ENCODE data around the gene CCDC127. TPM values are rescaled to one million over a fixed set of nuclear protein-coding genes. Genes with fewer than 3 reads are reported as not detected.
A peak's percentile ranks its signal among the peaks of the same experiment; 100 is the strongest.
"Not testable (repeated sequence)": the region's sequence is repeated elsewhere in the genome, so short reads cannot be mapped to it uniquely, and the experiment has no call there.

Gene CCDC127
- total RNA-seq, 2 experiments from 2014 or later: 5.3 to 6.8 TPM

GRCh38 chr5:230711-231110, 12.8 kb upstream of the CCDC127 start:
- Mint-ChIP-seq H3K9me3 (ENCODE audit: insufficient read depth) (no peaks in the 10 kb centered on the region), H3K27me3 (ENCODE audit: low read depth) (no peaks in the 10 kb centered on the region), H3K36me3 (ENCODE audit: low read depth) (peaks cover 57% of the 10 kb centered on the region), H3K4me3 (no peak overlapping the region), H3K4me1 (ENCODE audit: low read depth) (no peaks in the 10 kb centered on the region), H3K27ac (no peak overlapping the region)
- CTCF ChIA-PET: no interaction called here
- POLR2A ChIA-PET: no interaction called here
- DNase-seq: no peak
- no peak for ATAC-seq

DNA sequence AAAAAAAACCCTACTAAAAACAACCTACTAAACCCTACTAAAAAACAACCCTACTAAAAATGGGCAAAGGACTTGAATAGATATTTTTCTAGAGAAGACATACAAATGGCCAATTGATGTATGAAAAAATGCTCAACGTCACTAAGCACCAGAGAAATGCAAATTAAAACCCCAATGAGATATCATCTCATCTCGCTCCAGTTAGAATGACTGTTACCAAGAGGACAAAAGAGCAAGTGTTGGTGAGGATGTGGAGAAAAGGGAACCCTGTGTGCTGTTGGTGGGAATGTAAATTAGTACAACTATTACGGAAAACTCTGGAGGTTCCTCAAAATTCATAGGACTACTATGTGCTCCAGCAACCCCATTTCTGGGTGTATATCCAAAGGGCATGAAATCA, 10.9 kb upstream of the CCDC127 start:
- DNase-seq (no peak), ATAC-seq (no peak)
- Mint-ChIP-seq H3K4me3 (no peak overlapping the region), H3K4me1 (ENCODE audit: low read depth) (no peaks in the 10 kb centered on the region), H3K36me3 (ENCODE audit: low read depth) (peaks cover 60% of the 10 kb centered on the region), H3K9me3 (ENCODE audit: insufficient read depth) (no peaks in the 10 kb centered on the region), H3K27me3 (ENCODE audit: low read depth) (no peaks in the 10 kb centered on the region), H3K27ac (no peak overlapping the region)
- POLR2A ChIA-PET: no interaction called here
- CTCF ChIA-PET: no interaction called here

GRCh38 chr5:227375-227774, 9.4 kb upstream of the CCDC127 start:
- H3K4me1 Mint-ChIP-seq (ENCODE audit: low read depth): peaks cover 10% of the 10 kb centered on the region
- H3K36me3 Mint-ChIP-seq (ENCODE audit: low read depth): peaks cover 61% of the 10 kb centered on the region
- CTCF ChIA-PET: not testable (repeated sequence)

GRCh38 chr5:225334-225733, 7.4 kb upstream of the CCDC127 start:
- ATAC-seq (no peak), DNase-seq (no peak)
- Mint-ChIP-seq H3K9me3 (ENCODE audit: insufficient read depth) (no peaks in the 10 kb centered on the region), H3K27me3 (ENCODE audit: low read depth) (no peaks in the 10 kb centered on the region), H3K27ac (no peak overlapping the region), H3K4me3 (no peak overlapping the region), H3K36me3 (ENCODE audit: low read depth) (peaks cover 57% of the 10 kb centered on the region), H3K4me1 (ENCODE audit: low read depth) (peaks cover 27% of the 10 kb centered on the region)
- POLR2A ChIA-PET: no interaction called here
- CTCF ChIA-PET: no interaction called here

More at GRCh38 chr5:227375-227774, 9.4 kb upstream of the CCDC127 start:
- H3K27ac Mint-ChIP-seq; H3K4me3 Mint-ChIP-seq; DNase-seq; H3K9me3 Mint-ChIP-seq (ENCODE audit: insufficient read depth); ATAC-seq; H3K27me3 Mint-ChIP-seq (ENCODE audit: low read depth); POLR2A ChIA-PET: not testable (repeated sequence)

- Mint-ChIP-seq H3K9me3 (ENCODE audit: insufficient read depth) (no peaks in the 10 kb centered on the region), H3K4me1 (ENCODE audit: low read depth) (peaks cover 30% of the 10 kb centered on the region), H3K36me3 (ENCODE audit: low read depth) (peaks cover 50% of the 10 kb centered on the region), H3K27me3 (ENCODE audit: low read depth) (no peaks in the 10 kb centered on the region), H3K4me3 (no peak overlapping the region), H3K27ac (no peak overlapping the region)
- POLR2A ChIA-PET: no interaction called here
- ATAC-seq (no peak), DNase-seq (no peak)
- CTCF ChIA-PET: no interaction called here
Measured at GRCh38 chr5:223791-224190, 5.8 kb upstream of the CCDC127 start.

DNA sequence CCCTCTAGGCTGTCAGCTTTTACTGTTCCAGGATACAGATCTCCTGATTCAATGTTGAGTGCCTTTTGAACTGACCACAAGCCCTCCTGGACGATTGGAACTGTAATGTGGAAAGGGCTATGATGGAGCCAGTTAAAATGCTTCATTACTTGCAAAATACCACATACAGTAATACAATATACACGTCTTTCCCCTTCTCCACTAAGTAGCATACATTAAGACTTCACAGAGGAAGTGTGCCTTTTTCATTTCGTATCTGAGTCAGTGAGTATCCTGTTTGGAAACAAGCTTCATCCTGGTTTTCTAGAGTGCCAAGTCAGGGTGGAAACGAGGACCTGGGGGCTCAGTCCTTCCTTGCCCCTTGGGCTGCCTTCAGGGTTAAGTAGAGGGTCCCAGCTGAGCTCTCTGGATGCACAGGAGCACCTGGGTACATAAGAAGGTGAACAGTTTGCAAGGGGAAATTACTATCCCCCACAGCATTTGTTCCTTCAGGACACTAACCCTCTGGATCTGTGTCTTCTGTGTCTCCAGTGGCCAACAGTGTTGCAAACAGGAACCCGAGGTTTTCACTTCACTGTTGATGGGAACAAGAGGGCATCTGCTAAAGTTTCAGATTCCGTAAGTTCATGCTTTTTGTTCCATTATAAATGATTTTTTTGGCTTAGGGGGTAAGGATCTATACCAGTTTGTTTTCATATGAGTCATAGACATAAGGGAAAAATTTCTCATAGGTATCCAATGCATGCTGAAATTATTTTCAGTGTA, 5.2 kb upstream of the CCDC127 start:
- ATAC-seq; DNase-seq; H3K27me3 Mint-ChIP-seq (ENCODE audit: low read depth); POLR2A ChIA-PET; CTCF ChIA-PET; H3K9me3 Mint-ChIP-seq (ENCODE audit: insufficient read depth); H3K4me3 Mint-ChIP-seq: not testable (repeated sequence)
- peaks cover 30% of the 10 kb centered on the region for H3K4me1 Mint-ChIP-seq (ENCODE audit: low read depth)
- peaks cover 46% of the 10 kb centered on the region for H3K36me3 Mint-ChIP-seq (ENCODE audit: low read depth)
- H3K27ac Mint-ChIP-seq: peak overlapping the region; percentile 66

GRCh38 chr5:219991-220390, 2.0 kb upstream of the CCDC127 start:
- DNase-seq (no peak), ATAC-seq (no peak)
- Mint-ChIP-seq H3K27ac (peak overlapping the region; percentile 94), H3K27me3 (ENCODE audit: low read depth) (no peaks in the 10 kb centered on the region), H3K4me1 (ENCODE audit: low read depth) (peaks cover 50% of the 10 kb centered on the region), H3K36me3 (ENCODE audit: low read depth) (peaks cover 37% of the 10 kb centered on the region), H3K4me3 (peak overlapping the region; percentile 91), H3K9me3 (ENCODE audit: insufficient read depth) (no peaks in the 10 kb centered on the region)
- CTCF ChIA-PET: interaction anchor here (0.6 to 4.0 kb wide), 6 partner anchors 15 to 211 kb away, joined by 3 to 30 read pairs (median 3); partner anchors contain the start of gene LRRC14B
- POLR2A ChIA-PET: interaction anchor here (0.6 to 3.3 kb wide), 4 partner anchors 29 to 888 kb away, joined by 3 to 23 read pairs (median 7); partner anchors contain the start of genes LRRC14B and PDCD6

- CTCF ChIA-PET: interaction anchor here (0.8 to 4.0 kb wide), 5 partner anchors 15 to 212 kb away, joined by 3 to 30 read pairs (median 3); partner anchors contain the start of gene LRRC14B
- ATAC-seq (peak; percentile 22), DNase-seq (peak; percentile 39)
- Mint-ChIP-seq H3K4me3 (peak overlapping the region; percentile 91), H3K27me3 (ENCODE audit: low read depth) (no peaks in the 10 kb centered on the region), H3K4me1 (ENCODE audit: low read depth) (peaks cover 52% of the 10 kb centered on the region), H3K36me3 (ENCODE audit: low read depth) (peaks cover 34% of the 10 kb centered on the region), H3K9me3 (ENCODE audit: insufficient read depth) (no peaks in the 10 kb centered on the region), H3K27ac (peak overlapping the region; percentile 94)
- POLR2A ChIA-PET: interaction anchor here (0.6 to 3.3 kb wide), 7 partner anchors 28 to 889 kb away, joined by 3 to 23 read pairs (median 4); partner anchors contain the start of genes LRRC14B and PDCD6
Measured at GRCh38 chr5:219460-219863, 1.5 kb upstream of the CCDC127 start.

GRCh38 chr5:218457-219291, 721 bp upstream of the CCDC127 start:
- Mint-ChIP-seq H3K9me3 (ENCODE audit: insufficient read depth) (no peaks in the 10 kb centered on the region), H3K27me3 (ENCODE audit: low read depth) (no peaks in the 10 kb centered on the region), H3K27ac (peak overlapping the region; percentile 94), H3K36me3 (ENCODE audit: low read depth) (peaks cover 34% of the 10 kb centered on the region), H3K4me1 (ENCODE audit: low read depth) (peaks cover 59% of the 10 kb centered on the region), H3K4me3 (peak overlapping the region; percentile 91)
- ChIA-PET CTCF (interaction anchor here (1.2 to 4.0 kb wide), 6 partner anchors 24 to 212 kb away, joined by 3 to 30 read pairs (median 4); partner anchors contain the start of gene LRRC14B), POLR2A (interaction anchor here (0.6 to 3.3 kb wide), 12 partner anchors 11 to 325 kb away, joined by 3 to 23 read pairs (median 3); partner anchors contain the start of genes LRRC14B and PDCD6)
- DNase-seq: peak; percentile 42
- ATAC-seq: peak; percentile 40

- CTCF ChIA-PET: not testable (repeated sequence)
Measured at GRCh38 chr5:216076-216475, 1.9 kb downstream of the CCDC127 start.

GRCh38 chr5:215256-215655, 2.7 kb downstream of the CCDC127 start:
- H3K9me3 Mint-ChIP-seq (ENCODE audit: insufficient read depth); DNase-seq; ATAC-seq; POLR2A ChIA-PET; CTCF ChIA-PET; H3K27me3 Mint-ChIP-seq (ENCODE audit: low read depth): not testable (repeated sequence)
- Mint-ChIP-seq H3K36me3 (ENCODE audit: low read depth) (peaks cover 26% of the 10 kb centered on the region), H3K4me1 (ENCODE audit: low read depth) (peaks cover 38% of the 10 kb centered on the region), H3K4me3 (peak overlapping the region; percentile 0), H3K27ac (peak overlapping the region; percentile 18)

More at GRCh38 chr5:216076-216475, 1.9 kb downstream of the CCDC127 start:
- H3K4me3 Mint-ChIP-seq; POLR2A ChIA-PET; ATAC-seq; H3K9me3 Mint-ChIP-seq (ENCODE audit: insufficient read depth); H3K27ac Mint-ChIP-seq; DNase-seq; H3K27me3 Mint-ChIP-seq (ENCODE audit: low read depth): not testable (repeated sequence)
- H3K4me1 Mint-ChIP-seq (ENCODE audit: low read depth): peaks cover 42% of the 10 kb centered on the region
- peaks cover 26% of the 10 kb centered on the region for H3K36me3 Mint-ChIP-seq (ENCODE audit: low read depth)

Measured in activated CD8-positive, alpha-beta T cell treated with anti-CD3 and anti-CD28 coated beads, Interleukin-2, amount 10 ng/mL, durations not matched to agents 7 days and 5 days (primary cell).